ENCODE results near the gene GNAI1.

GNAI1 gene

DNA sequence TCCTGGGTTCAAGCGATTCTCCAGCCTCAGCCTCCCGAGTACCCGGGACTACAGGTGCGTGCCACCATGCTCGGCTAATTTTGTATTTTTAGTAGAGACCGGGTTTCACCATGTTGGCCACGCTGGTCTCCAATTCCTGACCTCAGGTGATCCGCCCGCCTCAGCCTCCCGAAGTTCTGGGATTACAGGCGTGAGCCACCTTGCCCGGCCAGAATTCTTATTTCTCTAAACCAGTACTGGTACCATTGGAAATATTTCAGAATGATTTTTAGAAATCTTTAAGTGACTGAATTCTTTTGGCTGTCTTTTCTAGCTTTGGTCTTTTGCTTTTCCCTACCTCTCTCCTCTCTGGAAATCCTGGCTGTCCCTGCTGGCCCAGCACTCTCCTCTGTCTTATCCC lies 2.8 kb downstream of the GNAI1 start:
- Histone ChIP-seq H3K9me3 (ENCODE audit: control insufficient read depth, insufficient read depth, low read length) (peaks cover 3% of the 10 kb centered on the region; the same call in 1 of the 2 replicates), H3K27ac (ENCODE audit: low read depth, low read length) (no peak overlapping the region), H3K9me2 (replicated peaks; ENCODE audit: control insufficient read depth, low read length) (no peaks in the 10 kb centered on the region), H3K27me3 (ENCODE audit: control insufficient read depth, low read length) (no peaks in the 10 kb centered on the region), H3K4me3 (ENCODE audit: low read length) (no peak overlapping the region), H3F3A (ENCODE audit: control insufficient read depth, insufficient read depth) (no peaks in the 10 kb centered on the region), H4K20me1 (ENCODE audit: control insufficient read depth, insufficient read depth, low read depth, low read length) (no peaks in the 10 kb centered on the region), H3K4me1 (ENCODE audit: control insufficient read depth, low read length) (no peaks in the 10 kb centered on the region), H3K36me3 (ENCODE audit: control insufficient read depth, low read length) (no peaks in the 10 kb centered on the region), H3K79me2 (ENCODE audit: control insufficient read depth, low read length) (no peaks in the 10 kb centered on the region), H3K4me2 (ENCODE audit: low read length) (no peak overlapping the region)
- TF ChIP-seq, protein P1, sequence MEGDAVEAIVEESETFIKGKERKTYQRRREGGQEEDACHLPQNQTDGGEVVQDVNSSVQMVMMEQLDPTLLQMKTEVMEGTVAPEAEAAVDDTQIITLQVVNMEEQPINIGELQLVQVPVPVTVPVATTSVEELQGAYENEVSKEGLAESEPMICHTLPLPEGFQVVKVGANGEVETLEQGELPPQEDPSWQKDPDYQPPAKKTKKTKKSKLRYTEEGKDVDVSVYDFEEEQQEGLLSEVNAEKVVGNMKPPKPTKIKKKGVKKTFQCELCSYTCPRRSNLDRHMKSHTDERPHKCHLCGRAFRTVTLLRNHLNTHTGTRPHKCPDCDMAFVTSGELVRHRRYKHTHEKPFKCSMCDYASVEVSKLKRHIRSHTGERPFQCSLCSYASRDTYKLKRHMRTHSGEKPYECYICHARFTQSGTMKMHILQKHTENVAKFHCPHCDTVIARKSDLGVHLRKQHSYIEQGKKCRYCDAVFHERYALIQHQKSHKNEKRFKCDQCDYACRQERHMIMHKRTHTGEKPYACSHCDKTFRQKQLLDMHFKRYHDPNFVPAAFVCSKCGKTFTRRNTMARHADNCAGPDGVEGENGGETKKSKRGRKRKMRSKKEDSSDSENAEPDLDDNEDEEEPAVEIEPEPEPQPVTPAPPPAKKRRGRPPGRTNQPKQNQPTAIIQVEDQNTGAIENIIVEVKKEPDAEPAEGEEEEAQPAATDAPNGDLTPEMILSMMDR (IDR thresholded peaks at IDR 0.05; ENCODE audit: low read depth, low read length, poor library complexity, severe bottlenecking), result no peak
- no peak for TF ChIP-seq EZH2phosphoT487 (IDR thresholded peaks at IDR 0.05; ENCODE audit: borderline replicate concordance, low read length)

DNA sequence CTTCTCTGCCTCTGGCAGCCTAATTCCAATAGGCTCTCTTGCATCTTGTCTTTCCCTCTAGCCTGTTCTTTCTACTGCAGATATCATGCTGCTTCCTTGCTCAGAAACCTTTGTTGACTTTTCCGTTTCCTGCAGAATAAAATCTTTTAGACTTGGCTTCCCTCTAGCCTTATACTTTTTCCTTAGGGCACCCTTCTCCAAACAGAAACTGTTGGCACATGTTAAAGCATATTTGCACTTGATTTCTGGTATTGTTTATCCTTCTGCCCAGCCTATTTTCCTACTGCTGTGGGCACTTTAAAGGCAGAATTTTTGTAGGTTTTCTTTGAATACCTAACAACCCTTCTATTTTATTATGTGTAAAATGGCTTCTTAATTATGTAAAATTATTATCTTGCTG lies 4.6 kb downstream of the GNAI1 start:
- H3K4me3 ChIP-seq (ENCODE audit: low read length), result no peak overlapping the region
- H3K4me2 ChIP-seq (ENCODE audit: low read length), result no peak overlapping the region
- H3K9me3 ChIP-seq (ENCODE audit: control insufficient read depth, insufficient read depth, low read length), result peaks cover 1% of the 10 kb centered on the region; the same call in 1 of the 2 replicates
- no peak overlapping the region for H3K27ac ChIP-seq (ENCODE audit: low read depth, low read length)
- no peaks in the 10 kb centered on the region for H3F3A ChIP-seq (ENCODE audit: control insufficient read depth, insufficient read depth)
- no peaks in the 10 kb centered on the region for H3K4me1 ChIP-seq (ENCODE audit: control insufficient read depth, low read length)
- no peaks in the 10 kb centered on the region for H3K36me3 ChIP-seq (ENCODE audit: control insufficient read depth, low read length)
- H3K79me2 ChIP-seq (ENCODE audit: control insufficient read depth, low read length), result no peaks in the 10 kb centered on the region
- H3K27me3 ChIP-seq (ENCODE audit: control insufficient read depth, low read length), result no peaks in the 10 kb centered on the region
- TF ChIP-seq, protein P1 (IDR thresholded peaks at IDR 0.05; ENCODE audit: low read depth, low read length, poor library complexity, severe bottlenecking), result no peak
- TF ChIP-seq EZH2phosphoT487 (IDR thresholded peaks at IDR 0.05; ENCODE audit: borderline replicate concordance, low read length), result no peak
- no peaks in the 10 kb centered on the region for H4K20me1 ChIP-seq (ENCODE audit: control insufficient read depth, insufficient read depth, low read depth, low read length)
- H3K9me2 ChIP-seq (replicated peaks; ENCODE audit: control insufficient read depth, low read length), result no peaks in the 10 kb centered on the region

DNA sequence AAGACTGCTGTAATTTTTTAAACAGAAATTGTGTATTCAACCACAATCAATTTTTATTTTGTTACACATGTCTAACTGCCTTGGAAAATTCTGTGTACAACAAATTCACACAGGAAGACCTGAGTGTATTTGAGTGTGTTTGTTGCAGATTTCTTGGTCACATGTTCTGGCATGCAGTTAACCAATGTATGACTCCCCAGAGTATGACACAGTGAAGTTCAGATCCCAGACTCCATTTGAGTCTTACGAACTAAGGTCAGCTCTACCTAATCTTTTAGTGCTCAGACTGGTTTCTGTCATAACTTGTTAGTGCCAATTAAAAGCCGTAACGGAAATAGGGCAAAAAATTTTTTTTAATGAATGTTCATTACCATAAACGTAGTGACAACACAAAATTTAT lies 5.8 kb downstream of the GNAI1 start:
- Histone ChIP-seq H3K36me3 (ENCODE audit: control insufficient read depth, low read length) (no peaks in the 10 kb centered on the region), H3K4me2 (ENCODE audit: low read length) (no peak overlapping the region), H3K27me3 (ENCODE audit: control insufficient read depth, low read length) (no peaks in the 10 kb centered on the region), H3K27ac (ENCODE audit: low read depth, low read length) (no peak overlapping the region), H3K79me2 (ENCODE audit: control insufficient read depth, low read length) (no peaks in the 10 kb centered on the region), H3K9me2 (replicated peaks; ENCODE audit: control insufficient read depth, low read length) (no peaks in the 10 kb centered on the region), H3K4me3 (ENCODE audit: low read length) (no peak overlapping the region), H3K4me1 (ENCODE audit: control insufficient read depth, low read length) (no peaks in the 10 kb centered on the region), H4K20me1 (ENCODE audit: control insufficient read depth, insufficient read depth, low read depth, low read length) (no peaks in the 10 kb centered on the region), H3K9me3 (ENCODE audit: control insufficient read depth, insufficient read depth, low read length) (no peaks in the 10 kb centered on the region), H3F3A (ENCODE audit: control insufficient read depth, insufficient read depth) (no peaks in the 10 kb centered on the region)
- no peak for TF ChIP-seq EZH2phosphoT487 (IDR thresholded peaks at IDR 0.05; ENCODE audit: borderline replicate concordance, low read length)
- TF ChIP-seq, protein P1 (IDR thresholded peaks at IDR 0.05; ENCODE audit: low read depth, low read length, poor library complexity, severe bottlenecking), result no peak

DNA sequence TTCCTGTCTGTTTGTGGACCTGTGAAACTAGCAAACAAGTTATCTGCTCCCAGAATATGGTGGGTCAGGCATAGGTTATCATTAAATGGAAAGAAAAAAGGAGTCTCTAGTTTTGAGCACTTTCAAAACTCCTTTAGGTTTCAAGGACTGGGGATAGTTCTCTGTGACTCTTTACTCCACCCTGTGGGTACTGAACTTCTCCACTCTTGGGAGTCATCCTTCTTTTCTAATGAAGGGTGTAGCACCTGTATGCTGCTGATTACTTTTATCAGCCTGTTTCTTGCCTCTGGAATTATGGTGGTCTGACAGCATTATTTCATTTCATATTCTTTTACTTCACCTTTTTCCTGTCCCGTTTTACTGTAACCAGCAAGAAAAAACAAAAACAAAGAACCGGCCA lies 6.7 kb downstream of the GNAI1 start:
- no peaks in the 10 kb centered on the region for H3K9me2 ChIP-seq (replicated peaks; ENCODE audit: control insufficient read depth, low read length)
- H3K9me3 ChIP-seq (ENCODE audit: control insufficient read depth, insufficient read depth, low read length), result no peaks in the 10 kb centered on the region
- no peak overlapping the region for H3K4me3 ChIP-seq (ENCODE audit: low read length)
- TF ChIP-seq, protein P1 (IDR thresholded peaks at IDR 0.05; ENCODE audit: low read depth, low read length, poor library complexity, severe bottlenecking), result no peak
- no peak for TF ChIP-seq EZH2phosphoT487 (IDR thresholded peaks at IDR 0.05; ENCODE audit: borderline replicate concordance, low read length)
- H3F3A ChIP-seq (ENCODE audit: control insufficient read depth, insufficient read depth), result no peaks in the 10 kb centered on the region
- no peaks in the 10 kb centered on the region for H3K4me1 ChIP-seq (ENCODE audit: control insufficient read depth, low read length)
- H3K27ac ChIP-seq (ENCODE audit: low read depth, low read length), result no peak overlapping the region
- no peaks in the 10 kb centered on the region for H3K79me2 ChIP-seq (ENCODE audit: control insufficient read depth, low read length)
- no peaks in the 10 kb centered on the region for H4K20me1 ChIP-seq (ENCODE audit: control insufficient read depth, insufficient read depth, low read depth, low read length)
- H3K27me3 ChIP-seq (ENCODE audit: control insufficient read depth, low read length), result no peaks in the 10 kb centered on the region
- no peak overlapping the region for H3K4me2 ChIP-seq (ENCODE audit: low read length)
- H3K36me3 ChIP-seq (ENCODE audit: control insufficient read depth, low read length), result no peaks in the 10 kb centered on the region
